Peyer's patch (tissue), 4 donors: ENCODE data around the gene PCSK1N.

ENCODE experiments used
- CTCF ChIP-seq, 6 experiments: fragments of 450-650 bp in 4 of 6; fragments of 200-600 bp in 2 of 6; sonication (generic) in 1 of 6; IDR thresholded peaks; one replicate each; pipeline ENCODE4 v1.5.1; 2017 to 2019; ENCODE audit warnings: antibody characterized with exemption in 6 of 6, mild to moderate bottlenecking in 3 of 6, moderate library complexity in 1 of 6
- POLR2A ChIP-seq, 2 donors: fragments of 450-650 bp; IDR thresholded peaks; one replicate each; pipeline ENCODE4 v1.5.1; 2017; ENCODE audit warnings: antibody characterized with exemption in 2 of 2, mild to moderate bottlenecking in 2 of 2, moderate library complexity in 2 of 2

DNA sequence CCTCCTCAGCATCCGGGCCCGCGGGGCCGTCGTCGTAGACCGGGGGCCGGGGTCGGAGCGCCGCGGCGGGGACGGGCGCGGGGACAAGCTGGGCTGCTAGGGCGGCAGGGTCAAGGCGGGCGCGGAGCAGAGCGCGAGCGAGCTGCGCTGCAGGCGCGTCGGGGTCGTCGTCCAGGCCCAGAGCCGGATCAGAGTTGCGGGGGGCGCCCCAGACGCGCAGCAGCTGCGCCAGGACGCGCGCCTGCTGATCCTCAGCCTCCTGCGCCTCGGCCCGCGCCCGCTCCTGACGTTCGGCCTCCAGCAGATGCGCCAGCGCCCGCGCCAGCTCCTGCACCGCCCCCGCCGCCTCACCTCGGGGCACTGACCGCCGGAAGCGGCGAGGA is 3.5 kb downstream of the PCSK1N start:
- TF ChIP-seq POLR2A (IDR thresholded peaks at IDR 0.05) = no peak
- no peak for TF ChIP-seq CTCF (IDR thresholded peaks at IDR 0.05)
